Naive B cell (primary cell): Measurements from ENCODE around the gene NNMT. TPM values are rescaled to one million over a fixed set of nuclear protein-coding genes. Genes with fewer than 3 reads are reported as not detected.

Experiments used
- ATAC-seq, 2 donors: fragments of 150-1000 bp; cut with Tn5 transposase; 2 replicates each; pipeline ENCODE4 v1.10.0; 2021; ENCODE audit warnings: low read depth in 2 of 2, mild to moderate bottlenecking in 2 of 2, moderate library complexity in 2 of 2
- DNase-seq: peaks from one replicate; pipeline ENCODE4 v3.0.0; 2022
- H3K27ac Mint-ChIP-seq, 6 donors: one replicate each; pipeline ENCODE4 v1.8.0; 2020 to 2022; ENCODE audit warnings: mild to moderate bottlenecking in 6 of 6, mixed read lengths in 6 of 6, moderate library complexity in 5 of 6, inconsistent platforms in 2 of 6
- H3K27me3 Mint-ChIP-seq, 3 donors: one replicate each; pipeline ENCODE4 v1.8.0; 2021 to 2022; ENCODE audit warnings: mixed read lengths in 3 of 3, mild to moderate bottlenecking in 1 of 3
- H3K36me3 Mint-ChIP-seq, 2 donors: one replicate each; pipeline ENCODE4 v1.8.0; 2020 to 2022; ENCODE audit warnings: mixed read lengths in 2 of 2, inconsistent platforms in 1 of 2, mild to moderate bottlenecking in 1 of 2
- H3K4me1 Mint-ChIP-seq, 3 donors: one replicate each; pipeline ENCODE4 v1.8.0; 2020 to 2022; ENCODE audit warnings: mixed read lengths in 3 of 3, inconsistent platforms in 1 of 3, mild to moderate bottlenecking in 1 of 3, moderate library complexity in 1 of 3
- H3K4me3 Mint-ChIP-seq, 8 donors: one replicate each; pipeline ENCODE4 v1.8.0; 2020 to 2022; ENCODE audit warnings: mild to moderate bottlenecking in 8 of 8, mixed read lengths in 8 of 8, moderate library complexity in 8 of 8, inconsistent platforms in 2 of 8
- H3K9me3 Mint-ChIP-seq, 7 donors: one replicate each; pipeline ENCODE4 v1.8.0; 2020 to 2022; ENCODE audit warnings: mixed read lengths in 7 of 7, mild to moderate bottlenecking in 5 of 7, inconsistent platforms in 2 of 7, moderate library complexity in 1 of 7
- polyA plus RNA-seq, 6 donors: library from polyadenylated mRNA; unstranded; fragments of 300-500 nt; fragmentation: Illumina TruSeq; gene quantifications; one replicate each; pipeline ENCODE4 v1.2.3, GENCODE V29; 2021; ENCODE audit warnings: low read depth in 6 of 6

Gene NNMT
- polyA plus RNA-seq, 6 donors from 2014 or later = 0.64 TPM; not detected in 5

DNA sequence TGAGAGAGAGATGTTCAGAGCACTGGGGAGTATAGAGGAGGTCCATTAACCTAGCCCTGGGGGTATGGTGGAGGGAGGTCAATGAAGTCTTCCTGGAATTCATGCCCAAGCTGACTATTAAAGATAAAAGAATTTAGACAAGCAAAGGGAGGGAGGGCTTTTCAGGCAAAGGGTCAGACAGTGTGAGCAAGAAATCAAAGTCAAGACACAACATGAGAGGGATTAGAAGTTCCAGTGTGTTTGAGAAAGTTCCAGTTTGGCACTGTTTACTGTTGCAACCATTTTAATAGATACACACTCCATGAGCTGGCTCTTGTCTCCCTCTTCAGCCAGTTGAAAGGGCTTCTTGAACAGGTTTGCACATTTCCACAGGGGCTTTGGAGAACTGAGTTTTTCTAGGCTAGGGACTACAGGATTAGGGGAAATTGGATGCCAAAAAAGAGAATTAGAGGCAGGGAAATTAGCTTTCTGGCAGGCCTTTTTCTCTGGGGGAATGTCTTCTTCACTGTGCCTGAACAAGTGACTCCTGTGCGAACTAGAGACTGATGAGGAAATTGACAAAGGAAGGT, 14.7 kb upstream of the NNMT start:
- Mint-ChIP-seq H3K9me3 (no peaks in the 10 kb centered on the region), H3K4me1 (no peaks in the 10 kb centered on the region), H3K27me3 (peaks cover 27 to 47% (median 45%) of the 10 kb centered on the region in 3 donors), H3K4me3 (no peak overlapping the region), H3K27ac (no peak overlapping the region), H3K36me3 (no peaks in the 10 kb centered on the region)
- ATAC-seq (no peak), DNase-seq (no peak)

DNA sequence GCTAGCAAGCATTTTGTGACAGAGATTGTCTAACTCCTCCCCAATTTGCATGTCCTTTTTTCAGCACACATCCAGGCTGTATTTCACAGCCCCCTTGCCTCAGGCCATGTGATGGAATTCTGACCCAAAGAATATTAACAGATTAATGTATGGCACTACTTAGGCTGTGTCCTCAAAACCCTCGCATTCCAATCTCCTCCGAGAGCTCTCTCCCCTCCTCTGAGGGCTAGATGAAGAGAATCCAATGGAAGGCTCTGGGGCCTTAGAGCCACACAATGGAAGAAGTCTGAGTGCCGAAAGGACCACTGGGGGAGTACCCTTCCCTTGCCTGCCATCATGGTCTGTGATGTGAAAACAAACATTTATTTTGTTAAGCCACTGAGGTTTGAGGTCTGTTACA, 13.7 kb upstream of the NNMT start:
- H3K4me3 Mint-ChIP-seq = no peak overlapping the region
- H3K36me3 Mint-ChIP-seq = no peaks in the 10 kb centered on the region
- peaks cover 25 to 47% (median 39%) of the 10 kb centered on the region in 3 donors for H3K27me3 Mint-ChIP-seq
- no peaks in the 10 kb centered on the region for H3K9me3 Mint-ChIP-seq
- no peak for ATAC-seq
- H3K27ac Mint-ChIP-seq = no peak overlapping the region
- no peak for DNase-seq
- H3K4me1 Mint-ChIP-seq = no peaks in the 10 kb centered on the region

DNA sequence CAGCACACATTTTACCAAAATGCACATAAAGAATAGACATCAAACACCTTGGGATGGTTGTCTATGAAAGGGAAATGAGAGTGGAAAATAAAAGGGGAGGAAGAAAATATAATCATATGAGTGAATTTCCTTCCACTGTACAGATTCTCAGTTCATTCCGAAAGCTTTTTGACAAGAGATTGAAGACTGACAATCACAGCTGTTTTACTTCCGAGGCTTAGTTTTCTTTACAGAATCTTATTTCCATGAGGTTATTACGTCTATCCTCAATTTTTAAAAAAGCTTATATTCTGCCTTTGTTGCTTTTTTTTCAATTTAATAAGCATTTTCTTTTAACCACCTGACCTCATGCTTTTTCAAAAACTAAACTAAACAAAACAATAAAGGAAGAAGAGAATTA, 12.8 kb upstream of the NNMT start:
- Mint-ChIP-seq H3K9me3 (no peaks in the 10 kb centered on the region), H3K4me3 (no peak overlapping the region), H3K27ac (peak overlapping the region in 1 of 6 donors; percentile 34), H3K4me1 (no peaks in the 10 kb centered on the region), H3K36me3 (no peaks in the 10 kb centered on the region), H3K27me3 (peaks cover 21 to 38% (median 30%) of the 10 kb centered on the region in 3 donors)
- DNase-seq (no peak), ATAC-seq (no peak)

DNA sequence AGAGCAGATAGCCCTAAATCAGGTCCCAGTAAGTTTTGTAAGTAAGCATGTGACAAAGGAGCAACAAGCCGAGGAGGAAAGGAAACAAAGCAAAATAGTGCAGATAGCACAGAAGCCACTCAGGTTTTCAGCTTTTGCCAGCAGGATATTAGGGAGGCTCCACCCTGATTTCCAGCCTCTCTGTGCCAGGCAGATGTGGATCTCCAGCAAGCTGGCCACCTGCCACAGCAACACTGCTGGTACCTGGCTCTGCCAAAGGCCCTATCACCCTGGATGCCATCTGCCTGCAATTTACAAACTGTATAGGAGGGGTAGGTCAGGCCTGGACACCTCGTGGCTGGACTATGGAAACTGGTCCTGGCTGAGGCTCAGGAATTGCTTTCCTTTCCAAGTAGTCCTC, 12.2 kb upstream of the NNMT start:
- Mint-ChIP-seq H3K4me3 (no peak overlapping the region), H3K36me3 (no peaks in the 10 kb centered on the region), H3K27ac (peak overlapping the region in 1 of 6 donors; percentile 37), H3K4me1 (no peaks in the 10 kb centered on the region), H3K27me3 (peaks cover 17 to 33% (median 24%) of the 10 kb centered on the region in 3 donors), H3K9me3 (no peaks in the 10 kb centered on the region)
- no peak for ATAC-seq
- DNase-seq = no peak

- Mint-ChIP-seq H3K4me1 (no peaks in the 10 kb centered on the region), H3K9me3 (no peaks in the 10 kb centered on the region), H3K27ac (no peak overlapping the region), H3K27me3 (peaks cover 16 to 30% (median 16%) of the 10 kb centered on the region in 3 donors), H3K36me3 (no peaks in the 10 kb centered on the region), H3K4me3 (no peak overlapping the region)
- DNase-seq = no peak
- ATAC-seq = no peak
Measured at GRCh38 chr11:114284914-114285313, 11.3 kb upstream of the NNMT start.

- H3K27ac Mint-ChIP-seq = peak overlapping the region in 1 of 6 donors; percentile 50
- H3K27me3 Mint-ChIP-seq = peaks cover 18 to 32% (median 20%) of the 10 kb centered on the region in 3 donors
- no peak overlapping the region for H3K4me3 Mint-ChIP-seq
- H3K4me1 Mint-ChIP-seq = no peaks in the 10 kb centered on the region
- no peaks in the 10 kb centered on the region for H3K9me3 Mint-ChIP-seq
- no peak for DNase-seq
- H3K36me3 Mint-ChIP-seq = no peaks in the 10 kb centered on the region
- ATAC-seq = no peak
Measured at GRCh38 chr11:114285599-114285998, 10.6 kb upstream of the NNMT start.

- no peaks in the 10 kb centered on the region for H3K36me3 Mint-ChIP-seq
- no peaks in the 10 kb centered on the region for H3K9me3 Mint-ChIP-seq
- DNase-seq = no peak
- H3K27ac Mint-ChIP-seq = peak overlapping the region in 1 of 6 donors; percentile 82
- H3K27me3 Mint-ChIP-seq = peaks cover 16 to 35% (median 20%) of the 10 kb centered on the region in 3 donors
- no peaks in the 10 kb centered on the region for H3K4me1 Mint-ChIP-seq
- ATAC-seq = no peak
- no peak overlapping the region for H3K4me3 Mint-ChIP-seq
Measured at GRCh38 chr11:114286229-114286628, 10.0 kb upstream of the NNMT start.

GRCh38 chr11:114287154-114287553, 9.0 kb upstream of the NNMT start:
- Mint-ChIP-seq H3K9me3 (no peaks in the 10 kb centered on the region), H3K4me3 (no peak overlapping the region), H3K27ac (no peak overlapping the region), H3K4me1 (no peaks in the 10 kb centered on the region), H3K36me3 (no peaks in the 10 kb centered on the region), H3K27me3 (peaks cover 16 to 35% (median 18%) of the 10 kb centered on the region in 3 donors)
- no peak for ATAC-seq
- no peak for DNase-seq

DNA sequence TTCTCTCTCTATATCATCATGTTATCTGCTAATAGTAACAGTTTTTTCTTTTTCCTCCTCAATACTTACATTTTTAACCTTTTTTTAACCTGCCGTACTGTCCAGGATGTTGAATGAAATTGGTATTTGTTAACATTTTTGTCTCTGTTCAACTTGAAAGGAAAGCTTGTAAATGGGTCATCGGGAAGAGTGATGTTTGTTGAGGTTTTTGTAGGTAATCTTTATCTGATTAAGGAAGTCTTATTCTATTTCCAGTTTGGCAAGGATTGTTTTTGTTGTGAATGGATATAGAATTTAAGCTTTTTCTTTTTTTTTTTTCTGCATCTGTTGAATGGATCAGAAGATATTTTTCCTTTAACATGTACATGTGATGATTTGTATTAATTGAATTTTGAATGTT, 8.1 kb upstream of the NNMT start:
- Mint-ChIP-seq H3K4me1 (no peaks in the 10 kb centered on the region), H3K27me3 (peaks cover 13 to 30% (median 18%) of the 10 kb centered on the region in 3 donors), H3K27ac (no peak overlapping the region), H3K9me3 (no peaks in the 10 kb centered on the region), H3K36me3 (no peaks in the 10 kb centered on the region), H3K4me3 (no peak overlapping the region)
- ATAC-seq (no peak), DNase-seq (no peak)

DNA sequence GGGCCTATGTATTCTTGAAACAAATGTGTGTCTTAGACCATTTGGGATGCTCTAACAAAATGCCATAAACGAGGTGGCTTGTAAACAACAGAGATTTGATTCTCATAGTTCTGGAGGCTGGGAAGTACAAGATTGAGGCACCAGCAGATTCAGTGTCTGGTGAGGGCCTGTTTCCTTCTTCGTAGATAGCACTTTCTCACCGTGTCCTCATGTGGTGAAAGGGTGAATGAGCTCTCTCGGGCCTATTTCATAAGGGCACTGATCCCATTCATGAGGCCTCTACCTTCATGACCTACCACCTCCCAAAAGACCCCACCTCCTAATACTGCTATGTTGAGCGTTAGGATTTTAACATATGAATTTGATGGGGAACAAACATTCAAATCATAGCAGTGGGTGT, 6.4 kb upstream of the NNMT start:
- Mint-ChIP-seq H3K4me3 (no peak overlapping the region), H3K4me1 (no peaks in the 10 kb centered on the region), H3K27ac (no peak overlapping the region), H3K9me3 (peaks cover 0 to 3% (median 0%) of the 10 kb centered on the region in 7 donors), H3K27me3 (peaks cover 13 to 36% (median 26%) of the 10 kb centered on the region in 3 donors), H3K36me3 (no peaks in the 10 kb centered on the region)
- DNase-seq (no peak), ATAC-seq (no peak)

- H3K9me3 Mint-ChIP-seq = peaks cover 0 to 3% (median 0%) of the 10 kb centered on the region in 7 donors
- H3K27ac Mint-ChIP-seq = no peak overlapping the region
- H3K27me3 Mint-ChIP-seq = peaks cover 15 to 37% (median 26%) of the 10 kb centered on the region in 3 donors
- no peaks in the 10 kb centered on the region for H3K4me1 Mint-ChIP-seq
- DNase-seq (no peak), ATAC-seq (no peak)
- H3K4me3 Mint-ChIP-seq = no peak overlapping the region
- no peaks in the 10 kb centered on the region for H3K36me3 Mint-ChIP-seq
Measured at GRCh38 chr11:114290503-114291235, 5.5 kb upstream of the NNMT start.

DNA sequence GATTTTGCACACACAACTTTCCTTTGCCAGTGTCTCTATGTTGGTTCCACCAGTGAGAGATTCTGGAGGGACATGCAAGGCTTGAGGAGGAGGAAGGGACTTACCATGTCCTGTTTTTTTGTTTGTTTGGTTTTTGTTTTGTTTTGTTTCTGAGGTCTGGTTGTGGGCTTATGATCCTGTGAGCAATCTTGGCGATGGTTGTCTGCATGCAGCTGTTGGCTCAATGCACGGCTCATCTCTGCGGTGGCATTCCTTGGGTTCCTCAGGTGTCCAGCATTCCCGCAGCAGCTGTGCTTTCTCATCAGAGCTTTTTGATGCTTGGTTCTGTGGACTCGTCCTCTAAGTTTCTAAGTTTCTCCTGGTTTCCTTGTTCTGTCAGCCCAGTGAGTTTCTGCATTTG, 4.8 kb upstream of the NNMT start:
- H3K27me3 Mint-ChIP-seq = peaks cover 15 to 42% (median 26%) of the 10 kb centered on the region in 3 donors
- peaks cover 0 to 3% (median 0%) of the 10 kb centered on the region in 7 donors for H3K9me3 Mint-ChIP-seq
- DNase-seq (no peak), ATAC-seq (no peak)
- no peaks in the 10 kb centered on the region for H3K36me3 Mint-ChIP-seq
- no peak overlapping the region for H3K4me3 Mint-ChIP-seq
- H3K4me1 Mint-ChIP-seq = no peaks in the 10 kb centered on the region
- H3K27ac Mint-ChIP-seq = peak overlapping the region in 1 of 6 donors; percentile 27

GRCh38 chr11:114291842-114292680, 4.1 kb upstream of the NNMT start:
- ATAC-seq = no peak
- Mint-ChIP-seq H3K4me3 (no peak overlapping the region), H3K4me1 (no peaks in the 10 kb centered on the region), H3K27me3 (peaks cover 15 to 38% (median 26%) of the 10 kb centered on the region in 3 donors), H3K9me3 (peaks cover 0 to 3% (median 0%) of the 10 kb centered on the region in 7 donors), H3K36me3 (no peaks in the 10 kb centered on the region), H3K27ac (peak overlapping the region in 1 of 6 donors; percentile 15)
- DNase-seq = no peak
